ENCODE data around the gene MED22.
"Not testable (repeated sequence)": the region's sequence is repeated elsewhere in the genome, so short reads cannot be mapped to it uniquely, and the experiment has no call there.

Gene MED22

GRCh38 chr9:133329306-133330156, 18.4 kb downstream of the MED22 start:
- H3K27ac ChIP-seq (ENCODE audit: low read depth in 2 of 2, low read length in 2 of 2); H3K27me3 ChIP-seq (ENCODE audit: control insufficient read depth in 2 of 2, insufficient read depth in 2 of 2, low read length in 2 of 2); H3K4me3 ChIP-seq (ENCODE audit: low read length in 2 of 2); H3K9ac ChIP-seq (ENCODE audit: low read depth in 1 of 2, low read length in 2 of 2); H3K9me3 ChIP-seq (ENCODE audit: control insufficient read depth in 2 of 2, low read length in 2 of 2): not testable (repeated sequence)
- H3K4me1 ChIP-seq (ENCODE audit: control insufficient read depth in 2 of 2, insufficient read depth in 2 of 2, low read length in 2 of 2) = peaks cover 13 to 15% of the 10 kb centered on the region in 2 donors
- peaks cover 32 to 34% of the 10 kb centered on the region in 2 donors for H3K36me3 ChIP-seq (ENCODE audit: control insufficient read depth in 2 of 2, insufficient read depth in 2 of 2, low read length in 2 of 2)

DNA sequence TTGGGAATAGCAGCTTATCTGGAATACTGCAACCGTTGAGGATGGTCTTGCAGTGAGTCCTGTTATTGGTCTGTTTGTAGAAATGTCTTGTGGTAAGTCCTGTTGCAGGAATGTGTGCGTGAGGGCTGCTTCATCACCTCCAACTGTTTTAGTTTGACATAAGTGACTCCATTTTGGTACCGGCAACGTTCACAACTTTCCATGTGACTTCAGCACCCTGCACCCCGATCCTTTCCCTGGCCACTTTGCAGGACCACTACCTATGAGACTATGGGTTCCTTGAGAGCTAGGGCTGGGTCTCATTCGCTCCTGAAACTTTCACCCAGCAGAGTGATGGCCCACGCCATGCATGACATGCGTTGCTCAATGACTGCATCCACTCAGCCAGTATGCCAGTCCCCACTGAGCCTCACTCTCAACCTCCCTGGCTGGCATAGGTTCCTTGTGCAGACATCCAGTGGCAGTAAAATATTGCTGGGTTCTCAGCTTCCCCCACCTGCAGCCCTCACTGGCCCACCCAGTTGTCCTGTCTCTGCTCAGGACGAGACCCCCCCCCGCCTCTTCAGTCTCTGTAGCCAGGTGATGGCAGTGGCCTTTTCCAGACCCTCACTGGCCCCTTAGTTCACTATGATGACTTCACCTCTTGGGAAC, 20.0 kb downstream of the MED22 start:
- Histone ChIP-seq H3K4me1 (ENCODE audit: control insufficient read depth in 2 of 2, insufficient read depth in 2 of 2, low read length in 2 of 2) (peaks cover 0 to under 1% of the 10 kb centered on the region in 2 donors), H3K9me3 (ENCODE audit: control insufficient read depth in 2 of 2, low read length in 2 of 2) (no peaks in the 10 kb centered on the region), H3K9ac (ENCODE audit: low read depth in 1 of 2, low read length in 2 of 2) (no peak overlapping the region), H3K27me3 (ENCODE audit: control insufficient read depth in 2 of 2, insufficient read depth in 2 of 2, low read length in 2 of 2) (no peaks in the 10 kb centered on the region), H3K36me3 (ENCODE audit: control insufficient read depth in 2 of 2, insufficient read depth in 2 of 2, low read length in 2 of 2) (peaks cover 20 to 23% of the 10 kb centered on the region in 2 donors), H3K4me3 (ENCODE audit: low read length in 2 of 2) (no peak overlapping the region), H3K27ac (ENCODE audit: low read depth in 2 of 2, low read length in 2 of 2) (no peak overlapping the region)

- not testable (repeated sequence) for H3K27ac ChIP-seq (ENCODE audit: low read depth in 2 of 2, low read length in 2 of 2); H3K9me3 ChIP-seq (ENCODE audit: control insufficient read depth in 2 of 2, low read length in 2 of 2)
Measured at GRCh38 chr9:133327021-133327420, 20.9 kb downstream of the MED22 start.

DNA sequence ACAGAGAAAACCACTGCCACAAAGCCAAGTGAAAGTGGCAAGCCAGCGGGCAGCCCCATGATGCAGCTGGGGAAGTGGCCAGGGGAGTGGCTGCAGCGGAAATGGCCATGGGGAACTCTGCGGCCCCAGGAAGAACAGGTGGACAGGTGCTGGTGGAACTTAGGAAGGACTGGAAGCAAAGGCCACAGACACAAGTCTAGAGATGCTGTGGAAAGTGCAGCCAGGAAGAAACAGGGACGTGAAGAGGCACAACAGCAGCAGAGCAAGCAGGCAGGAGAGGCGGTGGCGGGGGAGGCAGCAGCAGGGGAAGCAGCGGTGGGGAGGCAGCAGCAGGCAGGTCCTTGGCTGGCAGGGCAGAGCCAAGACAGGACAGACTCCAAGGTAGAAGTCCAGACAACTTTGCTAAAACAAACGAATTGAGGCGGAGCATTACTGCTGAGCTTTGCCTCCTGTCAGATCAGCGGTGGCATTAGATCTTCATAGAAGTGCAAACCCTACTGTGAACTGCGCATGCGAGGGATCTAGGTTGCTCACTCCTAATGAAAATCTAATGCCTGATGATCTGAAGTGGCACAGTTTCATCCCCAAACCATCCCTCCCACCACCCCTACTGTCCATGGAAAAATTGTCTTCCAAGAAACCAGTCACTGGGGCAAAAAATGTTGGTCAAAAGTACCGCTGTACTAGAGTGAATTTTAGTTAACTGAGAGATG, 23.8 kb downstream of the MED22 start:
- H3K9me3 ChIP-seq (ENCODE audit: control insufficient read depth in 2 of 2, low read length in 2 of 2) = no peaks in the 10 kb centered on the region
- H3K4me3 ChIP-seq (ENCODE audit: low read length in 2 of 2) = no peak overlapping the region
- no peak overlapping the region for H3K9ac ChIP-seq (ENCODE audit: low read depth in 1 of 2, low read length in 2 of 2)
- no peak overlapping the region for H3K27ac ChIP-seq (ENCODE audit: low read depth in 2 of 2, low read length in 2 of 2)
- H3K36me3 ChIP-seq (ENCODE audit: control insufficient read depth in 2 of 2, insufficient read depth in 2 of 2, low read length in 2 of 2) = no peaks in the 10 kb centered on the region
- no peaks in the 10 kb centered on the region for H3K4me1 ChIP-seq (ENCODE audit: control insufficient read depth in 2 of 2, insufficient read depth in 2 of 2, low read length in 2 of 2)
- H3K27me3 ChIP-seq (ENCODE audit: control insufficient read depth in 2 of 2, insufficient read depth in 2 of 2, low read length in 2 of 2) = no peaks in the 10 kb centered on the region

More at GRCh38 chr9:133327021-133327420, 20.9 kb downstream of the MED22 start:
- H3K9ac ChIP-seq (ENCODE audit: low read depth in 1 of 2, low read length in 2 of 2); H3K27me3 ChIP-seq (ENCODE audit: control insufficient read depth in 2 of 2, insufficient read depth in 2 of 2, low read length in 2 of 2); H3K4me1 ChIP-seq (ENCODE audit: control insufficient read depth in 2 of 2, insufficient read depth in 2 of 2, low read length in 2 of 2); H3K4me3 ChIP-seq (ENCODE audit: low read length in 2 of 2): not testable (repeated sequence)
- peaks cover 11 to 14% of the 10 kb centered on the region in 2 donors for H3K36me3 ChIP-seq (ENCODE audit: control insufficient read depth in 2 of 2, insufficient read depth in 2 of 2, low read length in 2 of 2)

- no peaks in the 10 kb centered on the region for H3K4me1 ChIP-seq (ENCODE audit: control insufficient read depth in 2 of 2, insufficient read depth in 2 of 2, low read length in 2 of 2)
- no peak overlapping the region for H3K9ac ChIP-seq (ENCODE audit: low read depth in 1 of 2, low read length in 2 of 2)
- H3K4me3 ChIP-seq (ENCODE audit: low read length in 2 of 2) = no peak overlapping the region
- H3K27me3 ChIP-seq (ENCODE audit: control insufficient read depth in 2 of 2, insufficient read depth in 2 of 2, low read length in 2 of 2) = no peaks in the 10 kb centered on the region
- no peaks in the 10 kb centered on the region for H3K36me3 ChIP-seq (ENCODE audit: control insufficient read depth in 2 of 2, insufficient read depth in 2 of 2, low read length in 2 of 2)
- H3K9me3 ChIP-seq (ENCODE audit: control insufficient read depth in 2 of 2, low read length in 2 of 2) = no peaks in the 10 kb centered on the region
- no peak overlapping the region for H3K27ac ChIP-seq (ENCODE audit: low read depth in 2 of 2, low read length in 2 of 2)
Measured at GRCh38 chr9:133323211-133323610, 24.7 kb downstream of the MED22 start.

- Histone ChIP-seq H3K4me1 (ENCODE audit: control insufficient read depth in 2 of 2, insufficient read depth in 2 of 2, low read length in 2 of 2) (no peaks in the 10 kb centered on the region), H3K27ac (ENCODE audit: low read depth in 2 of 2, low read length in 2 of 2) (no peak overlapping the region), H3K4me3 (ENCODE audit: low read length in 2 of 2) (no peak overlapping the region), H3K9ac (ENCODE audit: low read depth in 1 of 2, low read length in 2 of 2) (no peak overlapping the region), H3K36me3 (ENCODE audit: control insufficient read depth in 2 of 2, insufficient read depth in 2 of 2, low read length in 2 of 2) (no peaks in the 10 kb centered on the region), H3K9me3 (ENCODE audit: control insufficient read depth in 2 of 2, low read length in 2 of 2) (no peaks in the 10 kb centered on the region), H3K27me3 (ENCODE audit: control insufficient read depth in 2 of 2, insufficient read depth in 2 of 2, low read length in 2 of 2) (no peaks in the 10 kb centered on the region)
Measured at GRCh38 chr9:133322701-133323100, 25.2 kb downstream of the MED22 start.

DNA sequence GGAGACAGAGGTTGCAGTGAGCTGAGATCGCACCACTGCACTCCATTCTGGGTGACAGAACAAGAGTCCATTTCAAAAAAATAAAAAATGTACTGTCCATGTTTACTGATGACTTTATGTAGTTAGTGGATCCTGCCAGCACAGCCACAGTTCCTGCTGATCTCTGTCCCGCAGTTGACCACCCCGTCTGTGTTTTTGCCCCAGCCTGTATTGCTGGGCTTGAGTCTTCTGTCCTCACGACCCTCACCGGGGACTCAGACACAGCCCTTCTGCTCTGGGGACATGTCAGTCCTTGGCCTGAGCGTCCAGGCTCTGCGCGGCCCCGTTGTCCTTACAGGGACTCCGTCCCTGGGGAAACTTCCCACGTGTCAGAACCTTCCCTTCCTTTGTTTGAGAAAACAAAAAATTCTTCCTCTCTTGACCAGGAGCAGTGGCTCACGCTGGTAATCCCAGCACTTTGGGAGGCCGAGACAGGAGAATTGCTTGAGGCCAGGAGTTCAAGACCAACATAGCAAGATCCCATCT, 26.5 kb downstream of the MED22 start:
- H3K9ac ChIP-seq (ENCODE audit: low read depth in 1 of 2, low read length in 2 of 2) = no peak overlapping the region
- H3K27me3 ChIP-seq (ENCODE audit: control insufficient read depth in 2 of 2, insufficient read depth in 2 of 2, low read length in 2 of 2) = no peaks in the 10 kb centered on the region
- no peak overlapping the region for H3K4me3 ChIP-seq (ENCODE audit: low read length in 2 of 2)
- H3K27ac ChIP-seq (ENCODE audit: low read depth in 2 of 2, low read length in 2 of 2) = no peak overlapping the region
- H3K36me3 ChIP-seq (ENCODE audit: control insufficient read depth in 2 of 2, insufficient read depth in 2 of 2, low read length in 2 of 2) = no peaks in the 10 kb centered on the region
- no peaks in the 10 kb centered on the region for H3K4me1 ChIP-seq (ENCODE audit: control insufficient read depth in 2 of 2, insufficient read depth in 2 of 2, low read length in 2 of 2)
- H3K9me3 ChIP-seq (ENCODE audit: control insufficient read depth in 2 of 2, low read length in 2 of 2) = no peaks in the 10 kb centered on the region

DNA sequence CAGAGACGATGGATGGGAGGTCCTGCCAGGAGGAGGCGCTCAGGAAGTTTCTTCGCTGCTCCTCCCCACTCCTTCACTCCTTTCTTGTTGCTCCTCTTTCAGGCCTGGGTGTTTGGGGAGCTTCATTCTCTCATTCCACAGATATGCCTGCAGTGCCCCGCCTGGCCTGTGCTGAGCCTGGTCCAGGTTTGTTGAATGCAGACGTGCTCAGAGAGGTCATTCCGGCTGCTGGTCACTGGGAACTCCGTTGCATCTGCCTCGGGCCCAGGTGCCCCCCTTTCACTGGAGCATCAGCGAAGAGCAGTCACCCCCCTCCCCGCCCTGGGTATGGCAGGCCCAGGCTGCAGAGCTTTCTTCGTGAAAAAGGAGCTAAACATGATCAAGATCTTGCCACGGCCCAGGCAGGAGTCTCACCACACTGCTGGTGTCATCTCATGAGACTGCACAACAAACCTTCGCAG, 27.5 kb downstream of the MED22 start:
- no peaks in the 10 kb centered on the region for H3K4me1 ChIP-seq (ENCODE audit: control insufficient read depth in 2 of 2, insufficient read depth in 2 of 2, low read length in 2 of 2)
- no peak overlapping the region for H3K9ac ChIP-seq (ENCODE audit: low read depth in 1 of 2, low read length in 2 of 2)
- H3K9me3 ChIP-seq (ENCODE audit: control insufficient read depth in 2 of 2, low read length in 2 of 2) = no peaks in the 10 kb centered on the region
- no peaks in the 10 kb centered on the region for H3K36me3 ChIP-seq (ENCODE audit: control insufficient read depth in 2 of 2, insufficient read depth in 2 of 2, low read length in 2 of 2)
- H3K27me3 ChIP-seq (ENCODE audit: control insufficient read depth in 2 of 2, insufficient read depth in 2 of 2, low read length in 2 of 2) = no peaks in the 10 kb centered on the region
- no peak overlapping the region for H3K4me3 ChIP-seq (ENCODE audit: low read length in 2 of 2)
- no peak overlapping the region for H3K27ac ChIP-seq (ENCODE audit: low read depth in 2 of 2, low read length in 2 of 2)

DNA sequence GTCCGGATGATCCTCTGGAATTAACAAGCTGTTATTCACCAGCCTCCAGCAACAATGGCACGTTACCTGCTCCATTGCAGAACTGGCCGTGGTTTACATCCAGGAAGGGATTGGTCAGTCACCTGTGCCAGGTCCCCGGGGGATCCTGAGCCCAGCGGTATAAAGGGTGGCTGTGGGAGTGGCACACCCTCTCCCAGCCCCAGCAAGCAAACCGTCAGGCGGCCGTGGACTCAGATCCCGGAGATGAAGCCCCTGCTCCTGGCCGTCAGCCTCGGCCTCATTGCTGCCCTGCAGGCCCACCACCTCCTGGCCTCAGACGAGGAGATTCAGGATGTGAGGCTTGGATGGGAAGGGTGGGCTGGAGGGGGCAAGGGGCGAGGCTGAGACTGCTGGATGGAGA, 30.4 kb downstream of the MED22 start:
- not testable (repeated sequence) for H3K9ac ChIP-seq (ENCODE audit: low read depth in 1 of 2, low read length in 2 of 2); H3K9me3 ChIP-seq (ENCODE audit: control insufficient read depth in 2 of 2, low read length in 2 of 2); H3K27ac ChIP-seq (ENCODE audit: low read depth in 2 of 2, low read length in 2 of 2); H3K27me3 ChIP-seq (ENCODE audit: control insufficient read depth in 2 of 2, insufficient read depth in 2 of 2, low read length in 2 of 2); H3K4me1 ChIP-seq (ENCODE audit: control insufficient read depth in 2 of 2, insufficient read depth in 2 of 2, low read length in 2 of 2); H3K36me3 ChIP-seq (ENCODE audit: control insufficient read depth in 2 of 2, insufficient read depth in 2 of 2, low read length in 2 of 2); H3K4me3 ChIP-seq (ENCODE audit: low read length in 2 of 2)

DNA sequence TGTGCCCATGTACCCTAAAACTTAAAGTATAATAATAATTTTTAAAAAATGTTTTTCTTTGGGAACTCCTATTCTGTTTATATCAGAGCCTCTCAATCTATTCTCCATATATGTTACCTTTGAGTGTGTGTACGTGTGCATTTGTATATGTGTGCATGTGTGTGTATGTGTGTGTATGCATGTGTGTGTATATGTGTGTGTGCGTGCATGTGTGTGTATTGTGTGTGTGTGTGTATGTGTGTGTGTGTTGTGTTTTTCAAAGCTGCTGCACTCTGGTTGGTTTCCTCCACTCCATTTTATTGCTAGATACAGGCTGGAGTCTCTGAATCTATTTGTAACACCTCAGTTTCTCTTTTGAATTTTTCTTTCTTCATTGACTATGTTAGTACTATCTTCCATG, 31.9 kb downstream of the MED22 start:
- Histone ChIP-seq H3K27me3 (ENCODE audit: control insufficient read depth in 2 of 2, insufficient read depth in 2 of 2, low read length in 2 of 2) (no peaks in the 10 kb centered on the region), H3K36me3 (ENCODE audit: control insufficient read depth in 2 of 2, insufficient read depth in 2 of 2, low read length in 2 of 2) (no peaks in the 10 kb centered on the region), H3K9ac (ENCODE audit: low read depth in 1 of 2, low read length in 2 of 2) (no peak overlapping the region)

More for the DNA sequence above, 31.9 kb downstream of the MED22 start:
- no peak overlapping the region for H3K4me3 ChIP-seq (ENCODE audit: low read length in 2 of 2)
- H3K4me1 ChIP-seq (ENCODE audit: control insufficient read depth in 2 of 2, insufficient read depth in 2 of 2, low read length in 2 of 2) = no peaks in the 10 kb centered on the region
- H3K9me3 ChIP-seq (ENCODE audit: control insufficient read depth in 2 of 2, low read length in 2 of 2) = no peaks in the 10 kb centered on the region
- no peak overlapping the region for H3K27ac ChIP-seq (ENCODE audit: low read depth in 2 of 2, low read length in 2 of 2)
